GM23338 (cell line): Measurements from ENCODE around the gene ZSCAN30. TPM values are rescaled to one million over a fixed set of nuclear protein-coding genes. Genes with fewer than 3 reads are reported as not detected.

ENCODE experiments used
- ATAC-seq: fragments of 200-7000 bp; cut with Tn5 transposase; 3 replicates; pipeline ENCODE4 v1.9.1; 2020
- DNase-seq: peaks from one replicate; pipeline ENCODE4 v3.0.0-alpha.2; 2015; ENCODE audit warnings: low spot score
- H2AFZ ChIP-seq: fragments of 200-600 bp; sonication (generic); 2 replicates; pipeline ENCODE4 v1.8.0; 2016; ENCODE audit warnings: antibody characterized with exemption, mild to moderate bottlenecking, moderate library complexity
- H3F3A ChIP-seq: fragments of 200-600 bp; sonication (generic); replicated peaks from 2 replicates; pipeline ENCODE4 v1.8.0; 2017; ENCODE audit warnings: antibody characterized with exemption, mixed run types, low read depth
- H3K27ac ChIP-seq: fragments of 200-600 bp; sonication (generic); 2 replicates; pipeline ENCODE4 v1.6.1; 2016; ENCODE audit warnings: low read depth
- H3K27me3 ChIP-seq: fragments of 200-600 bp; sonication (generic); 2 replicates; pipeline ENCODE4 v1.8.0; 2016; ENCODE audit warnings: mild to moderate bottlenecking, mixed run types, moderate library complexity; ENCODE audit not compliant: insufficient read depth
- H3K36me3 ChIP-seq: fragments of 200-600 bp; sonication (generic); 2 replicates; pipeline ENCODE4 v1.8.0; 2016; ENCODE audit warnings: mild to moderate bottlenecking; ENCODE audit not compliant: insufficient read depth
- H3K4me1 ChIP-seq: fragments of 200-600 bp; sonication (generic); 2 replicates; pipeline ENCODE4 v1.8.0; 2016; ENCODE audit warnings: mild to moderate bottlenecking, moderate library complexity; ENCODE audit not compliant: insufficient read depth
- H3K4me2 ChIP-seq: fragments of 200-600 bp; sonication (generic); 2 replicates; pipeline ENCODE4 v1.7.1; 2017; ENCODE audit warnings: mixed run types
- H3K4me3 ChIP-seq: fragments of 200-600 bp; sonication (generic); 2 replicates; pipeline ENCODE4 v1.6.1; 2016; ENCODE audit warnings: mixed run types
- H3K79me2 ChIP-seq: fragments of 200-600 bp; sonication (generic); replicated peaks from 2 replicates; pipeline ENCODE4 v1.8.0; 2017; ENCODE audit warnings: mild to moderate bottlenecking; ENCODE audit not compliant: insufficient read depth
- H3K9me2 ChIP-seq: fragments of 200-600 bp; sonication (generic); 2 replicates; pipeline ENCODE4 v1.8.0; 2017; ENCODE audit not compliant: insufficient read depth
- H4K20me1 ChIP-seq: fragments of 200-600 bp; sonication (generic); replicated peaks from 2 replicates; pipeline ENCODE4 v1.8.0; 2017; ENCODE audit warnings: mild to moderate bottlenecking; ENCODE audit not compliant: insufficient read depth
- H3K27ac Mint-ChIP-seq: 2 replicates; pipeline ENCODE4 v1.8.0; 2020; ENCODE audit warnings: inconsistent platforms, mild to moderate bottlenecking, moderate library complexity, mixed read lengths
- H3K27me3 Mint-ChIP-seq: 3 replicates; pipeline ENCODE4 v1.8.0; 2022; ENCODE audit warnings: low read depth, mild to moderate bottlenecking, moderate library complexity, mixed read lengths, inconsistent platforms; ENCODE audit not compliant: insufficient read depth, poor library complexity
- H3K36me3 Mint-ChIP-seq: 3 replicates; pipeline ENCODE4 v1.8.0; 2021; ENCODE audit warnings: low read depth, mild to moderate bottlenecking, inconsistent platforms, moderate library complexity, mixed read lengths
- H3K4me1 Mint-ChIP-seq: 3 replicates; pipeline ENCODE4 v1.8.0; 2020; ENCODE audit warnings: mild to moderate bottlenecking, inconsistent platforms, mixed read lengths
- H3K4me3 Mint-ChIP-seq: 3 replicates; pipeline ENCODE4 v1.8.0; 2021; ENCODE audit warnings: moderate library complexity, mild to moderate bottlenecking, inconsistent platforms, mixed read lengths
- H3K9me3 Mint-ChIP-seq: 3 replicates; pipeline ENCODE4 v1.8.0; 2020; ENCODE audit warnings: moderate library complexity, mild to moderate bottlenecking, inconsistent platforms, mixed read lengths
- CREB1 ChIP-seq: fragments of 250-450 bp; sonication (Bioruptor Pico); IDR thresholded peaks from 2 replicates; pipeline ENCODE4 v1.5.0; 2020; ENCODE audit warnings: low read depth, mild to moderate bottlenecking, moderate library complexity
- CTCF ChIP-seq, 2 experiments: fragments of 200-600 bp in 1 of 2; sonication (generic) in 1 of 2; conservative IDR thresholded peaks; 2 replicates each; pipeline versions ENCODE4 v1.5.1 to v1.6.1; 2016 to 2017; ENCODE audit warnings: antibody characterized with exemption in 2 of 2, low read depth in 2 of 2, mild to moderate bottlenecking in 2 of 2, moderate library complexity in 1 of 2
- ETS1 ChIP-seq: IDR thresholded peaks from 2 replicates; pipeline ENCODE4 v1.6.1; 2016; ENCODE audit warnings: antibody characterized with exemption
- EZH2 ChIP-seq: fragments of 200-600 bp; sonication (generic); IDR thresholded peaks from one replicate; pipeline ENCODE4 v1.8.0; 2017; ENCODE audit warnings: antibody characterized with exemption, mild to moderate bottlenecking, low read depth; ENCODE audit not compliant: unreplicated experiment
- EZH2phosphoT487 ChIP-seq: fragments of 200-600 bp; sonication (generic); IDR thresholded peaks from one replicate; pipeline ENCODE4 v1.8.1; 2018; ENCODE audit warnings: antibody characterized with exemption; ENCODE audit not compliant: unreplicated experiment
- JUNB ChIP-seq: IDR thresholded peaks from one replicate; pipeline ENCODE4 v1.6.1; 2016; ENCODE audit warnings: antibody characterized with exemption; ENCODE audit not compliant: unreplicated experiment
- NANOG ChIP-seq: IDR thresholded peaks from 2 replicates; pipeline ENCODE4 v1.6.1; 2016; ENCODE audit warnings: antibody characterized with exemption, borderline replicate concordance
- POLR2AphosphoS5 ChIP-seq: IDR thresholded peaks from 2 replicates; pipeline ENCODE4 v1.6.1; 2016; ENCODE audit warnings: antibody characterized with exemption, low read depth
- REST ChIP-seq: IDR thresholded peaks from one replicate; pipeline ENCODE4 v1.6.1; 2018; ENCODE audit warnings: antibody characterized with exemption; ENCODE audit not compliant: unreplicated experiment
- STAT1 ChIP-seq: IDR thresholded peaks from one replicate; pipeline ENCODE4 v1.6.1; 2016; ENCODE audit warnings: antibody characterized with exemption; ENCODE audit not compliant: unreplicated experiment
- ZNF114 ChIP-seq: fragments of 250-450 bp; sonication (Bioruptor Pico); IDR thresholded peaks from 2 replicates; pipeline ENCODE4 v1.5.0; 2020; ENCODE audit warnings: mild to moderate bottlenecking, moderate library complexity
- ZNF331 ChIP-seq: fragments of 250-450 bp; sonication (Bioruptor Pico); IDR thresholded peaks from 2 replicates; pipeline ENCODE4 v1.5.0; 2020; ENCODE audit warnings: low read depth, mild to moderate bottlenecking, moderate library complexity
- ZNF462 ChIP-seq: fragments of 250-450 bp; sonication (Bioruptor Pico); IDR thresholded peaks from 2 replicates; pipeline ENCODE4 v1.5.0; 2020; ENCODE audit warnings: mild to moderate bottlenecking, moderate library complexity
- polyA plus RNA-seq: library from polyadenylated mRNA; unstranded; fragments of >200 nt; fragmentation: Nextera tagmentation; extraction: Ambion mirVana; gene quantifications from 2 replicates; pipeline ENCODE4 v1.2.1, GENCODE V29; 2016
- total RNA-seq: library from RNA; depleted of rRNA; stranded (reverse); fragments of >200 nt; shearing (Covaris generic); gene quantifications from 2 replicates; pipeline ENCODE4 v1.2.3, GENCODE V29; 2014

Gene ZSCAN30
- total and polyA plus RNA-seq, 2 experiments from 2014 or later, result 12.3 to 21.8 TPM

- Histone ChIP-seq H3K27ac (no peak overlapping the region), H3K4me2 (no peak overlapping the region), H3K4me1 (no peaks in the 10 kb centered on the region), H4K20me1 (no peaks in the 10 kb centered on the region), H3F3A (no peaks in the 10 kb centered on the region), H3K27me3 (no peaks in the 10 kb centered on the region), H3K79me2 (peaks cover 42% of the 10 kb centered on the region), H3K36me3 (peaks cover 42% of the 10 kb centered on the region), H3K4me3 (no peak overlapping the region), H2AFZ (no peak overlapping the region), H3K9me2 (no peaks in the 10 kb centered on the region)
- TF ChIP-seq ZNF462 (CRISPR knock-in tag) (no peak), JUNB (no peak), STAT1 (no peak), ZNF331 (CRISPR knock-in tag) (no peak), EZH2phosphoT487 (no peak), CTCF (conservative IDR thresholded peaks at IDR 0.05; ENCODE audit: low read depth in 2 of 2) (no peak), REST (no peak), NANOG (no peak), ZNF114 (CRISPR knock-in tag) (no peak), EZH2 (no peak), ETS1 (no peak), POLR2AphosphoS5 (no peak), CREB1 (CRISPR knock-in tag) (no peak)
- no peak overlapping the region for H3K27ac Mint-ChIP-seq
- ATAC-seq, result no peak
- no peaks in the 10 kb centered on the region for H3K27me3 Mint-ChIP-seq
- H3K36me3 Mint-ChIP-seq, result peaks cover 100% of the 10 kb centered on the region
- H3K4me1 Mint-ChIP-seq, result no peaks in the 10 kb centered on the region
- peaks cover 62% of the 10 kb centered on the region for H3K9me3 Mint-ChIP-seq
- no peak for DNase-seq
- no peak overlapping the region for H3K4me3 Mint-ChIP-seq
Observed at GRCh38 chr18:35303610-35304009, 13.6 kb upstream of the ZSCAN30 start.
